ENCODE results near the gene YTHDC1. TPM values are rescaled to one million over a fixed set of nuclear protein-coding genes. Genes with fewer than 3 reads are reported as not detected.

YTHDC1 gene
- total and polyA plus RNA-seq, 2 of the 8 experiments (the other 6 are each of a cell fraction or from before 2014, with no cell fraction given) = 25.7 to 89.5 TPM

DNA sequence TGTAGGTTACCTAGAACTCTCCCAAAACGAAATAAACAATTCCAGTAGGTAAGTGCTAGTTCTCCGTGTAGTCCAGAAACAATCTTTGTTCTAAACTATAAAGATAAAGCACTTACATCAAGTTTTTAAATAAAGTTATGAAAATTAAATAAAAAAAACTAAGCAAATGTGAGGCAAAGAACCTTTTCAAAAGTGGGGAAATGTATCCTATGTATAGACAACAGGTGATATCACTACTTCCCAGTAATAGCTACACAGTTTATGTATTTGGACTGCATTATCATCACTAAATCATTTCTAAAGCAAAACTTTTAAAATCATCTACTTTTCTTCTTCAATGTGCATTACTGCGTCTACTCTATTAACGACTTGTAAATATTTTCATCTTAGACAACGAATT is 2.0 kb downstream of the YTHDC1 start:
- POLR2A ChIA-PET (ENCODE audit: partially characterized antibody) = interaction anchor here (1.3 to 7.7 kb wide), 3 partner anchors 16 to 60 kb away, joined by 3 to 68 read pairs (median 4); no protein-coding TSS in a partner anchor
- Histone ChIP-seq H3K4me1 (replicated peaks in 1 of 4; ENCODE audit: control insufficient read depth in 3 of 4, insufficient read depth in 4 of 4, low read length in 3 of 4) (peaks cover 0 to 11% (median 3%) of the 10 kb centered on the region in 4 experiments; a peak in 4 of 7 replicates), H4K5ac (ENCODE audit: insufficient read length, low read depth, low read length) (no peak overlapping the region), H3K56ac (replicated peaks; ENCODE audit: insufficient read length, low read depth, low read length) (no peak overlapping the region), H3K4me2 (ENCODE audit: insufficient read depth in 1 of 2, low read depth in 2 of 2, low read length in 2 of 2) (peak overlapping the region; percentile 64 to 84; a peak in 3 of 4 replicates), H2AK5ac (ENCODE audit: low read depth, low read length) (no peak overlapping the region), H2BK20ac (ENCODE audit: low read length) (no peak overlapping the region), H3K9me3 (ENCODE audit: insufficient read depth in 2 of 2, low read depth in 1 of 2, low read length in 1 of 2) (no peaks in the 10 kb centered on the region), H2AFZ (ENCODE audit: low read length) (no peak overlapping the region), H2BK12ac (ENCODE audit: low read depth, low read length) (no peak overlapping the region), H4K91ac (replicated peaks; ENCODE audit: insufficient read length, low read length) (no peak overlapping the region), H3K79me1 (ENCODE audit: low read depth, low read length) (no peaks in the 10 kb centered on the region), H3K9ac (replicated peaks in 1 of 4; ENCODE audit: extremely low read depth in 1 of 4, low read depth in 3 of 4, low read length in 3 of 4) (peak overlapping the region in 1 of 4 experiments; percentile 32; a peak in 1 of 7 replicates), H3K23me2 (ENCODE audit: low read depth, low read length) (0 out of 2 replicates have a peak, but pooled peaks cover 2% of the 10 kb centered on the region), H3K36me3 (ENCODE audit: control insufficient read depth in 2 of 4, insufficient read depth in 4 of 4, low read length in 3 of 4) (peaks cover 0 to 1% (median 0%) of the 10 kb centered on the region in 4 experiments; a peak in 1 of 8 replicates), H3K27me3 (replicated peaks in 1 of 4; ENCODE audit: control insufficient read depth in 3 of 4, extremely low read depth in 1 of 4, insufficient read depth in 3 of 4, low read length in 3 of 4) (no peaks in the 10 kb centered on the region), H3K4ac (replicated peaks; ENCODE audit: insufficient read length, low read depth, low read length) (no peak overlapping the region), H3K27ac (ENCODE audit: low read depth, low read length) (no peak overlapping the region), H4K8ac (ENCODE audit: extremely low read depth, insufficient read depth, low read length) (no peak overlapping the region), H3K14ac (ENCODE audit: insufficient read length) (no peak overlapping the region), H3K4me3 (ENCODE audit: extremely low read depth in 1 of 4, insufficient read depth in 2 of 4, low read depth in 3 of 4, low read length in 4 of 4) (peak overlapping the region; percentile 88 to 94 (median 92); a peak in 7 of 8 replicates), H2BK120ac (replicated peaks; ENCODE audit: low read depth, low read length) (no peak overlapping the region), H4K20me1 (replicated peaks in 1 of 2; ENCODE audit: control insufficient read depth in 1 of 2, insufficient read depth in 2 of 2, low read length in 2 of 2) (peaks cover 11 to 15% of the 10 kb centered on the region in 2 experiments), H3K18ac (ENCODE audit: extremely low read depth, low read length) (no peak overlapping the region), H2BK5ac (ENCODE audit: low read depth, low read length) (no peak overlapping the region), H2BK15ac (ENCODE audit: low read length) (no peak overlapping the region), H3K79me2 (ENCODE audit: control insufficient read depth in 1 of 2, insufficient read depth in 2 of 2, low read length in 2 of 2) (peaks cover 61 to 74% of the 10 kb centered on the region in 2 experiments), H3K23ac (ENCODE audit: insufficient read length) (no peak overlapping the region)
- CTCF ChIA-PET (ENCODE audit: partially characterized antibody) = interaction anchor here (0.7 to 1.7 kb wide), 3 partner anchors 28 to 193 kb away, joined by 3 to 10 read pairs (median 3); no protein-coding TSS in a partner anchor
- DNase-seq (ENCODE audit: low read depth in 1 of 2, low spot score in 2 of 2) = no peak
- FAIRE-seq = no peak
- WGBS, 2 experiments (ENCODE audit: extremely low coverage in 1 of 2, insufficient coverage in 1 of 2, insufficient read length in 1 of 2, insufficient replicate concordance in 2 of 2, low coverage in 1 of 2, low lambda C conversion rate in 2 of 2, missing lambda C conversion rate in 1 of 2) = 49 to 100% methylated on average over 1 to 5 of the region's 5 CpGs
- no peak for TF ChIP-seq SIX5 (IDR thresholded peaks at IDR 0.05; ENCODE audit: low read depth, low read length)
- no peak for TF ChIP-seq HDAC2 (IDR thresholded peaks at IDR 0.05; ENCODE audit: borderline replicate concordance in 1 of 2, low read depth in 2 of 2, low read length in 2 of 2)
- no peak for TF ChIP-seq SP2 (IDR thresholded peaks at IDR 0.05; ENCODE audit: low read length)
- no peak for TF ChIP-seq KDM5A (IDR thresholded peaks at IDR 0.05; ENCODE audit: low read length)
- TF ChIP-seq CREB1 (IDR thresholded peaks at IDR 0.05) = no peak
- no peak for TF ChIP-seq POLR2AphosphoS5 (IDR thresholded peaks at IDR 0.05; ENCODE audit: low read depth, low read length)
- TF ChIP-seq, protein P1, sequence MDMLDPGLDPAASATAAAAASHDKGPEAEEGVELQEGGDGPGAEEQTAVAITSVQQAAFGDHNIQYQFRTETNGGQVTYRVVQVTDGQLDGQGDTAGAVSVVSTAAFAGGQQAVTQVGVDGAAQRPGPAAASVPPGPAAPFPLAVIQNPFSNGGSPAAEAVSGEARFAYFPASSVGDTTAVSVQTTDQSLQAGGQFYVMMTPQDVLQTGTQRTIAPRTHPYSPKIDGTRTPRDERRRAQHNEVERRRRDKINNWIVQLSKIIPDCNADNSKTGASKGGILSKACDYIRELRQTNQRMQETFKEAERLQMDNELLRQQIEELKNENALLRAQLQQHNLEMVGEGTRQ (IDR thresholded peaks at IDR 0.05; ENCODE audit: low read length) = no peak
- TF ChIP-seq JUN (IDR thresholded peaks at IDR 0.05; ENCODE audit: low read depth, low read length) = no peak
- TF ChIP-seq SIRT6 (IDR thresholded peaks at IDR 0.05; ENCODE audit: low read length) = no peak
- TF ChIP-seq CEBPB (IDR thresholded peaks at IDR 0.05; ENCODE audit: low read depth, low read length) = no peak
- no peak for TF ChIP-seq FOSL1 (IDR thresholded peaks at IDR 0.05; ENCODE audit: insufficient read depth, low read depth, low read length)
- no peak for TF ChIP-seq RXRA (IDR thresholded peaks at IDR 0.05; ENCODE audit: insufficient read depth, low read depth, low read length)
- no peak for TF ChIP-seq SUZ12 (IDR thresholded peaks at IDR 0.05; ENCODE audit: low read length)
- no peak for TF ChIP-seq CHD1 (IDR thresholded peaks at IDR 0.05; ENCODE audit: low read depth, low read length)

All from H1 (cell line).